Skin of body (tissue), 2 donors: ENCODE measurements around the gene CENPI. TPM values are rescaled to one million over a fixed set of nuclear protein-coding genes. Genes with fewer than 3 reads are reported as not detected.
"Not testable (repeated sequence)": the region's sequence is repeated elsewhere in the genome, so short reads cannot be mapped to it uniquely, and the experiment has no call there.

Source experiments
- DNase-seq: peaks from one replicate; lab custom pipeline; 2025; lab: John Stamatoyannopoulos, UW
- total RNA-seq: library from RNA; depleted of rRNA; stranded (reverse); fragments of >200 nt; gene quantifications from one replicate; pipeline ENCODE4 v1.2.3, GENCODE V29; 2014

Gene CENPI
- total RNA-seq: 8.9 TPM

GRCh38 chrX:101097546-101098453, at the start of gene CENPI:
Gene CENPI, plus strand, starts transcription at chrX:101098204. Its CDS starts 2,867 bp downstream, at chrX:101101071.
- peak; percentile 91 for DNase-seq

- no peak for DNase-seq
Observed at GRCh38 chrX:101051153-101051548, 46.9 kb upstream of the CENPI start.

GRCh38 chrX:101051549-101052302, 46.3 kb upstream of the CENPI start, which contains the start of gene TRMT2B:
Gene TRMT2B, minus strand, starts transcription at chrX:101052111. Its CDS starts 9,822 bp downstream, at chrX:101042289.
- peak; percentile 38 for DNase-seq

- DNase-seq: not testable (repeated sequence)
Observed at GRCh38 chrX:101056551-101056950, 41.5 kb upstream of the CENPI start.

- no peak for DNase-seq
Observed at GRCh38 chrX:101057093-101057714, 40.8 kb upstream of the CENPI start.

- DNase-seq: no peak
Observed at GRCh38 chrX:101062176-101062575, 35.8 kb upstream of the CENPI start.

- no peak for DNase-seq
Observed at GRCh38 chrX:101071582-101071981, 26.4 kb upstream of the CENPI start.

GRCh38 chrX:101078716-101079598, 19.0 kb upstream of the CENPI start, which contains the start of gene TMEM35A:
Gene TMEM35A, plus strand, starts transcription at chrX:101078879. Its CDS starts 124 bp downstream, at chrX:101079003.
- peak; percentile 2 for DNase-seq

GRCh38 chrX:101079736-101080270, 18.2 kb upstream of the CENPI start:
- no peak for DNase-seq

- DNase-seq: no peak
Observed at GRCh38 chrX:101080326-101081124, 17.5 kb upstream of the CENPI start.

- DNase-seq: no peak
Observed at GRCh38 chrX:101081231-101081630, 16.8 kb upstream of the CENPI start.

GRCh38 chrX:101091817-101092216, 6.2 kb upstream of the CENPI start:
- DNase-seq: no peak

GRCh38 chrX:101108284-101108683, 10.3 kb downstream of the CENPI start:
- DNase-seq: no peak

GRCh38 chrX:101117701-101118100, 19.7 kb downstream of the CENPI start:
- no peak for DNase-seq

- no peak for DNase-seq
Observed at GRCh38 chrX:101136235-101136634, 38.2 kb downstream of the CENPI start.
